Kidney tubule cell (primary cell): ENCODE data around the gene SIGLEC6.

ENCODE experiments used
- DNase-seq: peaks from one replicate; pipeline ENCODE4 v3.0.0-alpha.2; 2018; ENCODE audit warnings: low spot score

SIGLEC6 gene

GRCh38 chr19:51473009-51473707, 58.3 kb downstream of the SIGLEC6 start:
- DNase-seq = peak; percentile 65

DNA sequence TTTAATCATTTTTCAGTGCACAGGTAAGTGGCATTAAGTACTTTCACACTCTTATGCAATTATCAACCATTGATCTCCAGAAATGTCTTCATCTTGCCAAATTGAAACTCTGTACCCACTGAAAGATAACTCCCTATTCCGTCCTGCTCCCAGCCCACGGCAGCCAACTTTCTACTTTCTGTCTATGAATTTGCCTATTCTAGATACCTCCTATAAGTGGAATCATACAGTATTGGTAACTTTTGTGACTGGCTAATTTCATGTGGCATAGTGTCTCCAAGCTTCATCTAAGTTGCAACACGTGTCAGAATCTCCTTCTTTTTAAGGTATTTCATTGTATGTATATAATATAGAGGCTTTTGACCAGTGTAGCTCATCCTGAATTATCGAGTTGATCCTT, 58.9 kb downstream of the SIGLEC6 start:
- DNase-seq = no peak

DNA sequence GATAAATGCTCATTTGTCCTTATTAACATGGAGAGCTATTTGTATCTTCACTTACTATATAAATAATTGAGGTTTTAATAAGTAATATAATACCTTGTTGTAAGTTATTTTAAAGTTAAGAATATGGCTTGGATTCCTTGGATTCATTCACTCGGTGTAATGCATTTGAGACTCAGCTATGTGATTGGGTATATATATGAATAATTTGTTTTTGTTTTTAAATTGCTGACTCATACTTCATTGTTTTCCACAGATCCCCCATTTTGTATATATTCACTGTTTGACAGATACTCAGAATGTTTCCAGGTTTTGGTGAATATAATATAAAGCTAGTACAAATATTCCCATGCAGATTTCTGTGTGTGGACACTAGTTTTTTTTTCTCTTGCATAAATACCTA, 59.9 kb downstream of the SIGLEC6 start:
- DNase-seq = no peak

DNA sequence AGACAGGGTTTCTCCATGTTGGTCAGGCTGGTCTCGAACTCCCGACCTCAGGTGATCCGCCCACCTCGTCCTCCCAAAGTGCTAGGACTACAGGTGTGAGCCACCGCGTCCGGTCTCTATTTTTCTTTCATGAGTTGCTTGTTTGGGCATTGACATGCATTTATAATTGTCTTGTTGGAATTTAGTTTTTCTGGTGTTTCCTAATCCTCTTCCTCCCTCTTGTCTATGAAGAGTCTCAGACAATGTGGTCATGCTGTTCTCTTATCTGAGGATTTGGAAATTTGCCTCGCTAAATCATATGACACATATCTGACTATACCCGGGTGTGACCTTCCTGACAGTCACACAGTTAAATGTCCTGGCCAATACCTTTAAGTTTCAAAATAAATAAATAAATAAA, 60.5 kb downstream of the SIGLEC6 start:
- DNase-seq = no peak

GRCh38 chr19:51469629-51470028, 61.8 kb downstream of the SIGLEC6 start:
- no peak for DNase-seq

- no peak for DNase-seq
Measured at GRCh38 chr19:51469162-51469561, 62.3 kb downstream of the SIGLEC6 start.

- DNase-seq = no peak
Measured at GRCh38 chr19:51468545-51468920, 62.9 kb downstream of the SIGLEC6 start.

DNA sequence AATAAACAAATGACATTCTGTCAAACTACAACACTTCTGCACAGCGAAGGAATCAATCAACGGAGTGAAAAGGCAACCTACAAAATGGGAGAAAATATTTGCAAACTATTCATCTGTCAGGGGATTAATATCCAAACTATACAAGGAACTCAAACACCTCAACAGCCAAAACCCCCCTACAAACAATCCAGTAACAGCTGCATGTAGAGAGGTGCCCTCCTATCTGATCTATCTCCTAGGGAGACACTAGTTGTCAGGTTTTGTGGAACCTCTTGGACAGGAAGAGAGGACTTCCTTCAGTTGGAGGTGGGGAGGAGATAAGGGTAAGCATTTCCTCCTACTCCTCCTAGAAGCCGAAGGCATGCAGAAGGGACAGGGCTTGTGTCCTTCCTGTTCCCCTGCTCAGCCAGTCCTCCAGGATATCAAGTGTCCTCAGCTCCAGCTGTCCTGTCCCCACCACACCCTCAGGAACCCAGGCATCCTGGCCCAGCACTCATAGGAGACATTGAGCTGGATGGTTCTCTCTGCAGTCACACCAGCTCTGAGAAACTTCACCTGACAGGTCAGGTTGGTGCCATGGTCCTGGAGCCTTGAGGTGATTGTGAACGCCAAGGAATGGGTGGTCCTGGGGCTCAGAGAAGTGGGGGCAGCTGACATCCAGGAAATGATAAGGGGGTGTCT, 63.5 kb downstream of the SIGLEC6 start:
- no peak for DNase-seq
